Measurements from ENCODE around the gene ARHGAP15.

The ARHGAP15 gene

GRCh38 chr2:143246815-143247744 lies 117.9 kb downstream of the ARHGAP15 start:
- Histone ChIP-seq H3K27me3 (replicated peaks; ENCODE audit: insufficient read depth, low read length) (no peaks in the 10 kb centered on the region), H3K27ac (ENCODE audit: low read length) (no peak overlapping the region), H3K4me1 (ENCODE audit: low read length) (no peaks in the 10 kb centered on the region), H3K9me3 (replicated peaks; ENCODE audit: insufficient read depth, low read length) (no peaks in the 10 kb centered on the region), H3K4me3 (ENCODE audit: low read length) (no peak overlapping the region), H3K79me2 (ENCODE audit: low read length) (no peaks in the 10 kb centered on the region), H4K20me1 (ENCODE audit: insufficient read depth, low read length) (no peaks in the 10 kb centered on the region), H3F3A (ENCODE audit: insufficient read depth, low read length) (no peaks in the 10 kb centered on the region), H3K9ac (ENCODE audit: low read length) (no peak overlapping the region), H3K9me2 (replicated peaks; ENCODE audit: insufficient read depth, low read length) (no peaks in the 10 kb centered on the region), H2AFZ (ENCODE audit: low read length) (no peak overlapping the region), H3K4me2 (ENCODE audit: low read depth, low read length) (no peak overlapping the region), H3K36me3 (replicated peaks; ENCODE audit: insufficient read depth, low read length) (no peaks in the 10 kb centered on the region)
- TF ChIP-seq CTCF (IDR thresholded peaks at IDR 0.05; ENCODE audit: low read length) (no peak), EZH2 (optimal IDR thresholded peaks at IDR 0.05; ENCODE audit: low read depth, low read length) (no peak), EZH2phosphoT487 (IDR thresholded peaks at IDR 0.05; ENCODE audit: low read length) (no peak)
- DNase-seq = no peak

- DNase-seq = no peak
- Histone ChIP-seq H3K9me2 (replicated peaks; ENCODE audit: insufficient read depth, low read length) (no peaks in the 10 kb centered on the region), H3K27me3 (replicated peaks; ENCODE audit: insufficient read depth, low read length) (no peaks in the 10 kb centered on the region), H3K9me3 (replicated peaks; ENCODE audit: insufficient read depth, low read length) (no peaks in the 10 kb centered on the region), H3K79me2 (ENCODE audit: low read length) (no peaks in the 10 kb centered on the region), H2AFZ (ENCODE audit: low read length) (no peak overlapping the region), H4K20me1 (ENCODE audit: insufficient read depth, low read length) (no peaks in the 10 kb centered on the region), H3K4me2 (ENCODE audit: low read depth, low read length) (no peak overlapping the region), H3K4me1 (ENCODE audit: low read length) (no peaks in the 10 kb centered on the region), H3K27ac (ENCODE audit: low read length) (no peak overlapping the region), H3K4me3 (ENCODE audit: low read length) (no peak overlapping the region), H3K36me3 (replicated peaks; ENCODE audit: insufficient read depth, low read length) (no peaks in the 10 kb centered on the region), H3K9ac (ENCODE audit: low read length) (no peak overlapping the region), H3F3A (ENCODE audit: insufficient read depth, low read length) (no peaks in the 10 kb centered on the region)
- no peak for TF ChIP-seq EZH2phosphoT487 (IDR thresholded peaks at IDR 0.05; ENCODE audit: low read length)
- TF ChIP-seq EZH2 (optimal IDR thresholded peaks at IDR 0.05; ENCODE audit: low read depth, low read length) = no peak
- TF ChIP-seq CTCF (IDR thresholded peaks at IDR 0.05; ENCODE audit: low read length) = no peak
Observed at GRCh38 chr2:143248631-143249030, 119.4 kb downstream of the ARHGAP15 start.

- Histone ChIP-seq H4K20me1 (ENCODE audit: insufficient read depth, low read length) (no peaks in the 10 kb centered on the region), H3K9me2 (replicated peaks; ENCODE audit: insufficient read depth, low read length) (no peaks in the 10 kb centered on the region), H3F3A (ENCODE audit: insufficient read depth, low read length) (no peaks in the 10 kb centered on the region), H3K79me2 (ENCODE audit: low read length) (no peaks in the 10 kb centered on the region), H3K4me1 (ENCODE audit: low read length) (no peaks in the 10 kb centered on the region), H3K36me3 (replicated peaks; ENCODE audit: insufficient read depth, low read length) (no peaks in the 10 kb centered on the region), H3K4me3 (ENCODE audit: low read length) (no peak overlapping the region), H3K9me3 (replicated peaks; ENCODE audit: insufficient read depth, low read length) (no peaks in the 10 kb centered on the region), H3K9ac (ENCODE audit: low read length) (no peak overlapping the region), H2AFZ (ENCODE audit: low read length) (no peak overlapping the region), H3K27ac (ENCODE audit: low read length) (no peak overlapping the region), H3K27me3 (replicated peaks; ENCODE audit: insufficient read depth, low read length) (no peaks in the 10 kb centered on the region), H3K4me2 (ENCODE audit: low read depth, low read length) (no peak overlapping the region)
- TF ChIP-seq EZH2phosphoT487 (IDR thresholded peaks at IDR 0.05; ENCODE audit: low read length) (no peak), CTCF (IDR thresholded peaks at IDR 0.05; ENCODE audit: low read length) (no peak), EZH2 (optimal IDR thresholded peaks at IDR 0.05; ENCODE audit: low read depth, low read length) (no peak)
- DNase-seq = no peak
Observed at GRCh38 chr2:143251681-143252080, 122.5 kb downstream of the ARHGAP15 start.

Data from MM.1S (cell line).